H1 (cell line): Measurements from ENCODE around the gene FGF11. TPM values are rescaled to one million over a fixed set of nuclear protein-coding genes. Genes with fewer than 3 reads are reported as not detected.

Experiments used
- CTCF ChIA-PET: fragments of 300-600 bp; sonication (Branson Sonifier 250); formaldehyde crosslinking; loops from one replicate; lab custom pipeline; 2021; ENCODE audit not compliant: partially characterized antibody; lab: Charles Lee
- POLR2A ChIA-PET: fragments of 300-600 bp; sonication (Branson Sonifier 250); formaldehyde crosslinking; loops from one replicate; lab custom pipeline; 2021; ENCODE audit warnings: inconsistent platforms; ENCODE audit not compliant: partially characterized antibody; lab: Charles Lee
- DNase-seq, 2 experiments: peaks; one replicate each; pipeline versions ENCODE4 v3.0.0 to v3.0.0-alpha.2; 2010 to 2022; ENCODE audit warnings: low spot score in 2 of 2, low read depth in 1 of 2, mixed read lengths in 1 of 2
- FAIRE-seq: peaks from 2 replicates; lab custom pipeline; 2011; peaks lifted over from hg19 to GRCh38; lab: Jason Lieb, UNC
- H2AFZ ChIP-seq: 2 replicates; pipeline ENCODE4 v1.8.1; 2012; ENCODE audit warnings: low read length, inconsistent platforms
- H2AK5ac ChIP-seq: 2 replicates; pipeline ENCODE4 v1.6.1; 2013; ENCODE audit warnings: low read depth, low read length
- H2BK120ac ChIP-seq: replicated peaks from 2 replicates; pipeline ENCODE3; 2013; ENCODE audit warnings: low read depth, low read length, inconsistent platforms
- H2BK12ac ChIP-seq: 2 replicates; pipeline ENCODE4 v1.6.1; 2013; ENCODE audit warnings: low read depth, low read length
- H2BK15ac ChIP-seq: 2 replicates; pipeline ENCODE4 v1.6.1; 2013; ENCODE audit warnings: low read length
- H2BK20ac ChIP-seq: 2 replicates; pipeline ENCODE4 v1.6.1; 2013; ENCODE audit warnings: low read length
- H2BK5ac ChIP-seq: 2 replicates; pipeline ENCODE4 v1.6.1; 2013; ENCODE audit warnings: low read depth, low read length
- H3K14ac ChIP-seq: 2 replicates; pipeline ENCODE4 v1.6.1; 2013; ENCODE audit warnings: inconsistent platforms; ENCODE audit not compliant: insufficient read length
- H3K18ac ChIP-seq: 2 replicates; pipeline ENCODE4 v1.6.1; 2013; ENCODE audit warnings: low read length; ENCODE audit errors: extremely low read depth
- H3K23ac ChIP-seq: 2 replicates; pipeline ENCODE4 v1.6.1; 2013; ENCODE audit warnings: inconsistent platforms; ENCODE audit not compliant: insufficient read length
- H3K23me2 ChIP-seq: 2 replicates; pipeline ENCODE4 v1.6.1; 2013; ENCODE audit warnings: low read depth, low read length
- H3K27ac ChIP-seq: 2 replicates; pipeline ENCODE4 v1.6.1; 2011; ENCODE audit warnings: low read depth, low read length, inconsistent platforms
- H3K27me3 ChIP-seq, 4 experiments: replicated peaks in 1 of 4; 1 replicate in 1 of 4; 2 replicates in 3 of 4; pipeline versions ENCODE4 v1.6.1 to v1.8.1; 2011 to 2013; ENCODE audit warnings: low read length in 3 of 4, mild to moderate bottlenecking in 3 of 4, inconsistent platforms in 2 of 4, mixed read lengths in 2 of 4, moderate library complexity in 1 of 4; ENCODE audit not compliant: control insufficient read depth in 3 of 4, insufficient read depth in 3 of 4; ENCODE audit errors: extremely low read depth in 1 of 4
- H3K36me3 ChIP-seq, 4 experiments: 2 replicates each; pipeline versions ENCODE4 v1.6.1 to v1.8.1; 2011 to 2013; ENCODE audit warnings: mild to moderate bottlenecking in 4 of 4, low read length in 3 of 4, moderate library complexity in 2 of 4, control low read depth in 1 of 4, inconsistent platforms in 1 of 4; ENCODE audit not compliant: insufficient read depth in 4 of 4, control insufficient read depth in 2 of 4
- H3K4ac ChIP-seq: replicated peaks from 2 replicates; pipeline ENCODE3; 2013; ENCODE audit warnings: low read length, low read depth, mixed read lengths, inconsistent platforms; ENCODE audit not compliant: insufficient read length
- H3K4me1 ChIP-seq, 4 experiments: replicated peaks in 1 of 4; 1 replicate in 1 of 4; 2 replicates in 3 of 4; pipeline versions ENCODE4 v1.6.1 to v1.8.1; 2011 to 2013; ENCODE audit warnings: low read length in 3 of 4, inconsistent platforms in 2 of 4, mixed read lengths in 1 of 4; ENCODE audit not compliant: insufficient read depth in 4 of 4, control insufficient read depth in 3 of 4
- H3K4me2 ChIP-seq, 2 experiments: 2 replicates each; pipeline versions ENCODE4 v1.6.1 to v1.8.1; 2011 to 2013; ENCODE audit warnings: low read depth in 2 of 2, low read length in 2 of 2, control low read depth in 1 of 2, inconsistent platforms in 1 of 2, mild to moderate bottlenecking in 1 of 2; ENCODE audit not compliant: insufficient read depth in 1 of 2
- H3K4me3 ChIP-seq, 4 experiments: fragments of 200-600, 300-600 bp in 1 of 4; sonication (generic), shearing (Covaris generic), sonication (Bioruptor Twin) in 1 of 4; 2 replicates each; pipeline versions ENCODE4 v1.5.1 to v1.8.1; 2011 to 2016; ENCODE audit warnings: low read length in 4 of 4, low read depth in 3 of 4, control low read depth in 2 of 4, inconsistent platforms in 2 of 4, mild to moderate bottlenecking in 2 of 4, mixed read lengths in 1 of 4, moderate library complexity in 1 of 4; ENCODE audit not compliant: insufficient read depth in 2 of 4; ENCODE audit errors: extremely low read depth in 1 of 4
- H3K56ac ChIP-seq: replicated peaks from 2 replicates; pipeline ENCODE3; 2013; ENCODE audit warnings: low read depth, mild to moderate bottlenecking, mixed read lengths, low read length, inconsistent platforms; ENCODE audit not compliant: insufficient read length
- H3K79me1 ChIP-seq: 2 replicates; pipeline ENCODE4 v1.6.1; 2013; ENCODE audit warnings: low read depth, low read length, control low read depth
- H3K79me2 ChIP-seq, 2 experiments: 2 replicates each; pipeline versions ENCODE4 v1.6.1 to v1.8.1; 2012 to 2013; ENCODE audit warnings: low read length in 2 of 2, mild to moderate bottlenecking in 2 of 2, inconsistent platforms in 1 of 2; ENCODE audit not compliant: insufficient read depth in 2 of 2, control insufficient read depth in 1 of 2
- H3K9ac ChIP-seq, 4 experiments: replicated peaks in 1 of 4; 1 replicate in 1 of 4; 2 replicates in 3 of 4; pipeline versions ENCODE4 v1.6.1 to v1.8.1; 2011 to 2013; ENCODE audit warnings: low read depth in 3 of 4, low read length in 3 of 4, control low read depth in 2 of 4, mild to moderate bottlenecking in 2 of 4, moderate library complexity in 2 of 4, inconsistent platforms in 1 of 4; ENCODE audit errors: extremely low read depth in 1 of 4
- H3K9me3 ChIP-seq, 2 experiments: 2 replicates each; pipeline versions ENCODE4 v1.6.1 to v1.8.1; 2012 to 2013; ENCODE audit warnings: mild to moderate bottlenecking in 2 of 2, moderate library complexity in 2 of 2, control low read depth in 1 of 2, inconsistent platforms in 1 of 2, low read depth in 1 of 2, low read length in 1 of 2, mixed read lengths in 1 of 2; ENCODE audit not compliant: insufficient read depth in 2 of 2
- H4K20me1 ChIP-seq, 2 experiments: replicated peaks in 1 of 2; 2 replicates each; pipeline versions ENCODE3 to v1.8.1; 2011 to 2013; ENCODE audit warnings: inconsistent platforms in 2 of 2, low read length in 2 of 2, mild to moderate bottlenecking in 1 of 2; ENCODE audit not compliant: insufficient read depth in 2 of 2, control insufficient read depth in 1 of 2
- H4K5ac ChIP-seq: 2 replicates; pipeline ENCODE4 v1.6.1; 2013; ENCODE audit warnings: low read length, low read depth, mixed read lengths, inconsistent platforms; ENCODE audit not compliant: insufficient read length
- H4K8ac ChIP-seq: 2 replicates; pipeline ENCODE4 v1.8.0; 2013; ENCODE audit warnings: mild to moderate bottlenecking, moderate library complexity, low read length, inconsistent platforms; ENCODE audit not compliant: insufficient read depth; ENCODE audit errors: extremely low read depth
- H4K91ac ChIP-seq: replicated peaks from 2 replicates; pipeline ENCODE3; 2013; ENCODE audit warnings: low read length, mixed read lengths, inconsistent platforms; ENCODE audit not compliant: insufficient read length
- ATF2 ChIP-seq: IDR thresholded peaks from 2 replicates; pipeline ENCODE4 v1.6.1; 2012; ENCODE audit warnings: low read length, inconsistent platforms
- BACH1 ChIP-seq: IDR thresholded peaks from 2 replicates; pipeline ENCODE4 v1.6.1; 2012; ENCODE audit warnings: low read length, improper control_type of control experiment
- CHD1 ChIP-seq: IDR thresholded peaks from 2 replicates; pipeline ENCODE4 v1.6.1; 2012; ENCODE audit warnings: low read depth, low read length, improper control_type of control experiment
- EP300 ChIP-seq, 2 experiments: IDR thresholded peaks; 1 replicate in 1 of 2; 2 replicates in 1 of 2; pipeline ENCODE4 v1.6.1; 2011 to 2012; ENCODE audit warnings: low read depth in 2 of 2, low read length in 2 of 2, mild to moderate bottlenecking in 2 of 2, borderline replicate concordance in 1 of 2, inconsistent platforms in 1 of 2, moderate library complexity in 1 of 2
- FOSL1 ChIP-seq: IDR thresholded peaks from 2 replicates; pipeline ENCODE4 v1.6.1; 2011; ENCODE audit warnings: mild to moderate bottlenecking, low read depth, low read length, moderate library complexity; ENCODE audit not compliant: insufficient read depth
- JUND ChIP-seq: IDR thresholded peaks from 2 replicates; pipeline ENCODE4 v1.6.1; 2011; ENCODE audit warnings: mild to moderate bottlenecking, improper control_type of control experiment, low read length
- SP2 ChIP-seq: IDR thresholded peaks from 2 replicates; pipeline ENCODE4 v1.6.1; 2012; ENCODE audit warnings: mild to moderate bottlenecking, low read length, inconsistent platforms
- SUZ12 ChIP-seq: fragments of 200-600 bp; sonication (generic); IDR thresholded peaks from 2 replicates; pipeline ENCODE4 v1.6.1; 2012; ENCODE audit warnings: mild to moderate bottlenecking, inconsistent platforms, low read length, moderate library complexity, mixed read lengths
- TCF12 ChIP-seq: IDR thresholded peaks from 2 replicates; pipeline ENCODE4 v1.6.1; 2011; ENCODE audit warnings: low read depth, mild to moderate bottlenecking, low read length
- TEAD4 ChIP-seq: IDR thresholded peaks from 2 replicates; pipeline ENCODE4 v1.6.1; 2012; ENCODE audit warnings: low read depth, low read length, inconsistent platforms, mixed read lengths
- WGBS, 2 experiments: shearing (Covaris generic) in 1 of 2; methylation state at CpG; one replicate each; pipeline versions ENCODE4 v1.1.6 to v1.1.7; 2013 to 2015; ENCODE audit warnings: low lambda C conversion rate in 2 of 2, mixed read lengths in 2 of 2, inconsistent platforms in 1 of 2, low coverage in 1 of 2, missing lambda C conversion rate in 1 of 2; ENCODE audit not compliant: insufficient replicate concordance in 2 of 2, insufficient coverage in 1 of 2, insufficient read length in 1 of 2; ENCODE audit errors: extremely low coverage in 1 of 2, missing lambda C conversion rate in 1 of 2; 5-methylcytosine and 5-hydroxymethylcytosine counted together
- polyA plus RNA-seq, 7 experiments: library from polyadenylated mRNA; depleted of rRNA in 3 of 7; stranded (reverse) in 5 of 7; unstranded in 2 of 7; fragments of >200 nt in 5 of 7; fragments of 200-250 nt in 2 of 7; gene quantifications; 1 replicate in 5 of 7; 2 replicates in 1 of 7; 4 replicates in 1 of 7; pipeline versions ENCODE4 v1.2.1 to v1.2.3, GENCODE V29; 2011 to 2013; ENCODE audit warnings: missing spikeins in 2 of 7, mixed read lengths in 2 of 7
- total RNA-seq: library from RNA; stranded (reverse); fragmentation: NEBNext Ultra II Directional; extraction: Animal tissue kit (Norgen Biotek cat#: 25700); gene quantifications from 2 replicates; pipeline ENCODE4 v1.2.1, GENCODE V29; 2021

Gene FGF11
- total and polyA plus RNA-seq, 2 of the 8 experiments (the other 6 are each of a cell fraction or from before 2014, with no cell fraction given) = 11.8 to 26.1 TPM

GRCh38 chr17:7460850-7461660 lies 21.7 kb downstream of the FGF11 start:
- H3K9me3 ChIP-seq = no peaks in the 10 kb centered on the region
- DNase-seq = peak in 1 of 2 experiments; percentile 74
- no peak overlapping the region for H3K56ac ChIP-seq
- H3K79me2 ChIP-seq = no peaks in the 10 kb centered on the region
- WGBS, 2 experiments = 77% methylated on average over 7 of the region's 7 CpGs; no CpG with 5 or more reads in 1 of the 2 experiments
- H3K23me2 ChIP-seq = no peaks in the 10 kb centered on the region
- ChIA-PET POLR2A (interaction anchor here (0.6 to 13.8 kb wide), 13 partner anchors 9 to 196 kb away, joined by 3 to 200 read pairs (median 4); partner anchors contain the start of genes CHRNB1, MPDU1, POLR2A and SLC35G6), CTCF (interaction anchor here (1.0 to 2.1 kb wide), 7 partner anchors 15 to 100 kb away, joined by 3 to 7 read pairs (median 5); partner anchors contain the start of gene ZBTB4)
- no peak overlapping the region for H3K4ac ChIP-seq
- no peaks in the 10 kb centered on the region for H3K79me1 ChIP-seq
- H3K27ac ChIP-seq = no peak overlapping the region
- peaks cover 0 to 2% (median 0%) of the 10 kb centered on the region in 4 experiments; a peak in 3 of 8 replicates for H3K36me3 ChIP-seq
- H3K27me3 ChIP-seq = no peaks in the 10 kb centered on the region
- H2BK5ac ChIP-seq = no peak overlapping the region; the same call in 1 of the 2 replicates
- H3K23ac ChIP-seq = no peak overlapping the region
- no peaks in the 10 kb centered on the region for H4K20me1 ChIP-seq
- H4K91ac ChIP-seq = no peak overlapping the region
- H3K9ac ChIP-seq = no peak overlapping the region
- H3K18ac ChIP-seq = 0 out of 2 replicates have a peak overlapping the region, but pooled peaks have one; percentile 68
- H4K8ac ChIP-seq = no peak overlapping the region
- H4K5ac ChIP-seq = no peak overlapping the region
- H2BK12ac ChIP-seq = no peak overlapping the region
- H3K4me1 ChIP-seq = peaks cover 2 to 13% (median 7%) of the 10 kb centered on the region in 4 experiments
- H2BK120ac ChIP-seq = no peak overlapping the region
- H2AK5ac ChIP-seq = no peak overlapping the region
- FAIRE-seq = peak; percentile 72
- no peak overlapping the region for H3K4me3 ChIP-seq
- no peak overlapping the region for H2BK20ac ChIP-seq
- 0 out of 2 replicates have a peak overlapping the region, but pooled peaks have one; percentile 29 for H2BK15ac ChIP-seq
- no peak overlapping the region for H2AFZ ChIP-seq
- no peak overlapping the region for H3K14ac ChIP-seq
- H3K4me2 ChIP-seq = peak overlapping the region; percentile 21; a peak in 1 of 4 replicates
- TF ChIP-seq EP300 (IDR thresholded peaks at IDR 0.05; ENCODE audit: borderline replicate concordance in 1 of 2, low read depth in 2 of 2, low read length in 2 of 2) (peak in 1 of 2 experiments; percentile 80; a peak in 1 of 3 replicates), BACH1 (no peak), TCF12 (no peak), SP2 (no peak), FOSL1 (no peak), TEAD4 (no peak), SUZ12 (no peak), ATF2 (no peak), JUND (peak; percentile 31; the same call in 1 of the 2 replicates), CHD1 (no peak)
